Heart left ventricle (tissue), 13 donors: ENCODE results near the gene ASIC1.

Source experiments
- CTCF ChIP-seq, 12 donors: fragments of 200-600 bp; sonication (generic) in 4 of 12; IDR thresholded peaks; one replicate each; pipeline versions ENCODE4 v1.5.0 to v1.8.0; 2018 to 2022; ENCODE audit warnings: antibody characterized with exemption in 12 of 12, mild to moderate bottlenecking in 5 of 12
- POLR2A ChIP-seq, 2 donors: fragments of 450-650 bp; IDR thresholded peaks; one replicate each; pipeline ENCODE4 v1.6.1; 2017; ENCODE audit warnings: antibody characterized with exemption in 2 of 2, mild to moderate bottlenecking in 2 of 2, moderate library complexity in 2 of 2
- donor health status: ischemic (EF 13 %, LVEDD 7.1; RV severe dilation, severe dysfunction).
- donor health status: DM: no; HTN: yes; CAD: no.
- donor health status: DM: no; HTN: no; CAD: no.
- donor health status: ischemic (EF 25% LVEDD 6.9; RV normal size, moderate dysfunction).
- donor health status: ischemic (EF 25% LVEDD 5.7; RV mildly dilated, moderate dysfunction).
- donor health status: ischemic (EF 35%, LVEDD 5.7; RV mildly dilated, moderate dysfunction).
- donor health status: nonischemic (EF 11% LVEDD 7.7; RV severe dilation, severe dysfunction).
- donor health status: DM: yes; HTN: yes; CAD: no.
- donor health status: PGD.
- donor health status: ischemic (EF 29% LVEDD 5.4; RV normal size, mild dysfunction).
- donor health status: nonischemic (EF 23%, LVEDD 6.1; RV moderate dilation, normal function).

GRCh38 chr12:50081096-50081808 is 23.9 kb downstream of the ASIC1 start:
- TF ChIP-seq CTCF (IDR thresholded peaks at IDR 0.05), result no peak
- no peak for TF ChIP-seq POLR2A (IDR thresholded peaks at IDR 0.05)
